SK-N-SH (cell line): ENCODE measurements around the gene RAPSN. TPM values are rescaled to one million over a fixed set of nuclear protein-coding genes. Genes with fewer than 3 reads are reported as not detected.

ENCODE experiments used
- CTCF ChIA-PET: fragments of 300-600, 350-600 bp; formaldehyde crosslinking; extraction: SDS; loops from one replicate; lab custom pipeline; 2021; lab: Yijun Ruan, JAX
- POLR2A ChIA-PET: fragments of 350-600 bp; sonication (Branson Sonifier 250); formaldehyde crosslinking; extraction: SDS; loops from one replicate; lab custom pipeline; 2020; ENCODE audit warnings: antibody characterized with exemption, inconsistent platforms; lab: Yijun Ruan, JAX
- DNase-seq: peaks from one replicate; pipeline ENCODE4 v3.0.0; 2012
- H2AFZ ChIP-seq: fragments of 200-600 bp; sonication (generic); 2 replicates; pipeline ENCODE4 v1.8.1; 2016; ENCODE audit warnings: antibody characterized with exemption, mild to moderate bottlenecking, low read depth
- H3F3A ChIP-seq: fragments of 200-600 bp; sonication (generic); replicated peaks from 2 replicates; pipeline ENCODE3; 2016; ENCODE audit warnings: antibody characterized with exemption, mild to moderate bottlenecking; ENCODE audit not compliant: insufficient read depth
- H3K27ac ChIP-seq, 2 experiments: fragments of 200-500 bp in 1 of 2; fragments of 200-600 bp in 1 of 2; sonication (Bioruptor generic) in 1 of 2; sonication (generic), shearing (Covaris generic) in 1 of 2; 2 replicates each; pipeline versions ENCODE4 v1.5.1 to v1.6.1; 2014 to 2016; ENCODE audit warnings: low read depth in 2 of 2, inconsistent platforms in 1 of 2, low read length in 1 of 2, mild to moderate bottlenecking in 1 of 2, mixed read lengths in 1 of 2
- H3K27me3 ChIP-seq: fragments of 200-600 bp; sonication (generic), shearing (Covaris generic); 2 replicates; pipeline ENCODE4 v1.6.1; 2016; ENCODE audit warnings: mixed run types; ENCODE audit not compliant: insufficient read depth
- H3K36me3 ChIP-seq, 2 experiments: fragments of 200-500 bp in 1 of 2; fragments of 200-600 bp in 1 of 2; sonication (Bioruptor generic) in 1 of 2; sonication (generic) in 1 of 2; replicated peaks in 1 of 2; 2 replicates each; pipeline versions ENCODE3 to v1.5.1; 2014 to 2016; ENCODE audit warnings: low read length in 1 of 2, mild to moderate bottlenecking in 1 of 2; ENCODE audit not compliant: insufficient read depth in 2 of 2, control insufficient read depth in 1 of 2
- H3K4me1 ChIP-seq, 2 experiments: fragments of 200-500 bp in 1 of 2; fragments of 200-600 bp in 1 of 2; sonication (Bioruptor generic) in 1 of 2; sonication (generic), shearing (Covaris generic) in 1 of 2; 2 replicates each; pipeline versions ENCODE4 v1.5.1 to v1.6.1; 2014 to 2016; ENCODE audit warnings: low read depth in 1 of 2, low read length in 1 of 2, mixed run types in 1 of 2; ENCODE audit not compliant: insufficient read depth in 2 of 2, control insufficient read depth in 1 of 2
- H3K4me2 ChIP-seq: fragments of 200-600 bp; sonication (generic), shearing (Covaris generic); 2 replicates; pipeline ENCODE4 v1.6.1; 2017; ENCODE audit warnings: mixed run types
- H3K4me3 ChIP-seq, 2 experiments: fragments of 200-500 bp in 1 of 2; fragments of 200-600 bp in 1 of 2; sonication (Bioruptor generic) in 1 of 2; sonication (generic), shearing (Covaris generic) in 1 of 2; 2 replicates each; pipeline versions ENCODE4 v1.5.1 to v1.8.1; 2014 to 2016; ENCODE audit warnings: low read depth in 2 of 2, inconsistent platforms in 1 of 2, low read length in 1 of 2, mild to moderate bottlenecking in 1 of 2, mixed read lengths in 1 of 2, moderate library complexity in 1 of 2
- H3K79me2 ChIP-seq: fragments of 200-600 bp; sonication (generic); 2 replicates; pipeline ENCODE4 v1.8.1; 2017; ENCODE audit warnings: mild to moderate bottlenecking; ENCODE audit not compliant: insufficient read depth
- H3K9ac ChIP-seq: fragments of 200-600 bp; sonication (generic); 2 replicates; pipeline ENCODE4 v1.6.1; 2017; ENCODE audit warnings: mixed run types
- H3K9me2 ChIP-seq: fragments of 200-600 bp; sonication (generic); 2 replicates; pipeline ENCODE4 v1.6.1; 2017; ENCODE audit warnings: mixed run types
- H3K9me3 ChIP-seq: fragments of 200-600 bp; sonication (generic); 2 replicates; pipeline ENCODE4 v1.6.1; 2017; ENCODE audit warnings: mixed run types, mild to moderate bottlenecking, moderate library complexity
- H4K20me1 ChIP-seq: fragments of 200-600 bp; sonication (generic); 2 replicates; pipeline ENCODE4 v1.6.1; 2017; ENCODE audit warnings: mild to moderate bottlenecking, mixed run types; ENCODE audit not compliant: insufficient read depth
- CHD2 ChIP-seq: fragments of 150-350 bp; IDR thresholded peaks from 2 replicates; pipeline ENCODE4 v1.6.1; 2018; ENCODE audit warnings: low read length; ENCODE audit not compliant: partially characterized antibody
- EZH2phosphoT487 ChIP-seq: fragments of 200-600 bp; sonication (generic); IDR thresholded peaks from 2 replicates; pipeline ENCODE4 v1.6.1; 2017; ENCODE audit warnings: low read depth, mixed run types, mild to moderate bottlenecking, antibody characterized with exemption, moderate library complexity, borderline replicate concordance
- GABPA ChIP-seq: IDR thresholded peaks from 2 replicates; pipeline ENCODE4 v1.4.0; 2012; ENCODE audit warnings: low read depth, mild to moderate bottlenecking
- IRF3 ChIP-seq: fragments of 150-350 bp; IDR thresholded peaks from 2 replicates; pipeline ENCODE4 v1.6.1; 2016; ENCODE audit warnings: mild to moderate bottlenecking, low read depth, low read length
- JUND ChIP-seq: IDR thresholded peaks from 2 replicates; pipeline ENCODE4 v1.4.0; 2012
- MAX ChIP-seq: IDR thresholded peaks from 2 replicates; pipeline ENCODE4 v1.4.0; 2012; ENCODE audit warnings: low read depth
- MEF2A ChIP-seq: IDR thresholded peaks from 2 replicates; pipeline ENCODE4 v1.4.0; 2012; ENCODE audit warnings: low read depth, borderline replicate concordance
- NRF1 ChIP-seq: IDR thresholded peaks from 2 replicates; pipeline ENCODE4 v1.6.1; 2012; ENCODE audit warnings: low read depth, mild to moderate bottlenecking, low read length
- PBX3 ChIP-seq: IDR thresholded peaks from 2 replicates; pipeline ENCODE4; 2012
- SMC3 ChIP-seq: IDR thresholded peaks from 2 replicates; pipeline ENCODE4 v1.6.1; 2012; ENCODE audit warnings: low read depth, low read length, improper control_type of control experiment
- TCF12 ChIP-seq: IDR thresholded peaks from 2 replicates; pipeline ENCODE4 v1.4.0; 2012
- ZBTB33 ChIP-seq: IDR thresholded peaks from 2 replicates; pipeline ENCODE4 v1.4.0; 2012; ENCODE audit warnings: low read depth, borderline replicate concordance
- WGBS: methylation state at CpG from one replicate; pipeline ENCODE4 v1.1.6; 2017; ENCODE audit warnings: low lambda C conversion rate; 5-methylcytosine and 5-hydroxymethylcytosine counted together
- polyA plus RNA-seq, 3 experiments: library from polyadenylated mRNA; depleted of rRNA; stranded (reverse); fragments of >200 nt; gene quantifications; 2 replicates each; pipeline ENCODE4 v1.2.3, GENCODE V29; 2012

The RAPSN gene
- polyA plus RNA-seq, 1 of the 3 experiments (the other 2 are of a cell fraction): 0.07 TPM

GRCh38 chr11:47435687-47436086 lies 13.2 kb downstream of the RAPSN start:
- Histone ChIP-seq H3K79me2 (no peaks in the 10 kb centered on the region), H3K36me3 (no peaks in the 10 kb centered on the region), H3K27ac (no peak overlapping the region), H3K4me2 (no peak overlapping the region), H2AFZ (no peak overlapping the region), H3K9me2 (no peaks in the 10 kb centered on the region), H3K4me1 (no peaks in the 10 kb centered on the region), H4K20me1 (no peaks in the 10 kb centered on the region), H3K9ac (no peak overlapping the region), H3F3A (peaks cover 8% of the 10 kb centered on the region), H3K27me3 (no peaks in the 10 kb centered on the region), H3K4me3 (no peak overlapping the region), H3K9me3 (no peaks in the 10 kb centered on the region)
- no peak for TF ChIP-seq EZH2phosphoT487
- TF ChIP-seq SMC3: no peak
- TF ChIP-seq JUND: no peak
- WGBS: 86% methylated on average over 3 of the region's 3 CpGs
- no peak for DNase-seq
- ChIA-PET CTCF (no interaction called here), POLR2A (no interaction called here)

- WGBS: 82% methylated on average over 7 of the region's 7 CpGs
Observed at GRCh38 chr11:47434011-47434786, 14.7 kb downstream of the RAPSN start.

More at GRCh38 chr11:47434011-47434786, 14.7 kb downstream of the RAPSN start:
- H4K20me1 ChIP-seq: no peaks in the 10 kb centered on the region
- 0 out of 2 replicates have a peak overlapping the region, but pooled peaks have one; percentile 33 for H3K4me2 ChIP-seq
- no peak overlapping the region for H3K27ac ChIP-seq
- no peaks in the 10 kb centered on the region for H3K79me2 ChIP-seq
- no peak overlapping the region for H3K9ac ChIP-seq
- no peaks in the 10 kb centered on the region for H3K27me3 ChIP-seq
- POLR2A ChIA-PET: no interaction called here
- H2AFZ ChIP-seq: no peak overlapping the region
- TF ChIP-seq CHD2 (no peak), MEF2A (no peak), PBX3 (no peak), NRF1 (no peak), MAX (no peak), EZH2phosphoT487 (no peak), GABPA (no peak), IRF3 (no peak), TCF12 (no peak), ZBTB33 (no peak), SMC3 (no peak)
- TF ChIP-seq, all 33 proteins: peak for 0
- no peaks in the 10 kb centered on the region for H3K9me3 ChIP-seq
- H3K4me1 ChIP-seq: no peaks in the 10 kb centered on the region
- H3F3A ChIP-seq: peaks cover 8% of the 10 kb centered on the region
- no peak overlapping the region for H3K4me3 ChIP-seq
- H3K9me2 ChIP-seq: no peaks in the 10 kb centered on the region
- CTCF ChIA-PET: interaction anchor here (1.0 kb wide), 1 partner anchor 15 kb away, joined by 3 read pairs; the partner anchor contains the start of gene RAPSN
- DNase-seq: no peak
- H3K36me3 ChIP-seq: no peaks in the 10 kb centered on the region
